HEK293T (cell line): ENCODE results near the gene DGLUCY.

Experiments used
- ARNT ChIP-seq: fragments of 450-650 bp; IDR thresholded peaks from 2 replicates; pipeline ENCODE4 v1.6.1; 2017; ENCODE audit warnings: mild to moderate bottlenecking
- BHLHE40 ChIP-seq: fragments of 450-650 bp; IDR thresholded peaks from 2 replicates; pipeline ENCODE4 v1.6.1; 2016; ENCODE audit warnings: mild to moderate bottlenecking, moderate library complexity, borderline replicate concordance
- ELF4 ChIP-seq: fragments of 450-650 bp; IDR thresholded peaks from 2 replicates; pipeline ENCODE4 v1.6.1; 2017; ENCODE audit warnings: antibody characterized with exemption
- FOXK2 ChIP-seq: fragments of 450-650 bp; IDR thresholded peaks from 2 replicates; pipeline ENCODE4 v1.6.1; 2016; ENCODE audit warnings: mild to moderate bottlenecking
- FOXM1 ChIP-seq: fragments of 450-650 bp; IDR thresholded peaks from 2 replicates; pipeline ENCODE4 v1.6.1; 2017; ENCODE audit warnings: mild to moderate bottlenecking, borderline replicate concordance
- HDGF ChIP-seq: fragments of 450-650 bp; IDR thresholded peaks from 2 replicates; pipeline ENCODE4 v1.6.1; 2017; ENCODE audit warnings: antibody characterized with exemption, borderline replicate concordance
- L3MBTL2 ChIP-seq: fragments of 450-650 bp; conservative IDR thresholded peaks from 2 replicates; pipeline ENCODE4 v1.6.1; 2016; ENCODE audit warnings: mild to moderate bottlenecking
- LEF1 ChIP-seq: fragments of 450-650 bp; IDR thresholded peaks from 2 replicates; pipeline ENCODE4 v1.6.1; 2017; ENCODE audit warnings: mild to moderate bottlenecking, borderline replicate concordance
- NFRKB ChIP-seq: fragments of 450-650 bp; IDR thresholded peaks from 2 replicates; pipeline ENCODE4 v1.6.1; 2016; ENCODE audit warnings: mild to moderate bottlenecking, moderate library complexity
- PKNOX1 ChIP-seq: fragments of 450-650 bp; IDR thresholded peaks from 2 replicates; pipeline ENCODE4 v1.6.1; 2016
- SP1 ChIP-seq: fragments of 450-650 bp; IDR thresholded peaks from 2 replicates; pipeline ENCODE4 v1.6.1; 2017
- SUZ12 ChIP-seq: fragments of 450-650 bp; IDR thresholded peaks from 2 replicates; pipeline ENCODE4 v1.6.1; 2016; ENCODE audit warnings: mild to moderate bottlenecking
- TARDBP ChIP-seq: fragments of 450-650 bp; IDR thresholded peaks from 2 replicates; pipeline ENCODE4 v1.6.1; 2016
- ZNF384 ChIP-seq: fragments of 450-650 bp; IDR thresholded peaks from 2 replicates; pipeline ENCODE4 v1.6.1; 2016

GRCh38 chr14:91067186-91067585 is 46.7 kb upstream of the DGLUCY start:
- TF ChIP-seq SUZ12 (no peak), ZNF384 (no peak), ARNT (no peak), FOXM1 (no peak), ELF4 (no peak), LEF1 (no peak), FOXK2 (no peak), BHLHE40 (no peak), HDGF (no peak), TARDBP (no peak), SP1 (no peak), L3MBTL2 (no peak), PKNOX1 (no peak), NFRKB (no peak)
